Measurements from ENCODE around the gene TICAM2.

- TF ChIP-seq CTCF (IDR thresholded peaks at IDR 0.05), result no peak
- TF ChIP-seq POLR2A (IDR thresholded peaks at IDR 0.05), result no peak
- TF ChIP-seq EP300 (IDR thresholded peaks at IDR 0.05), result no peak
These were observed 60.2 kb downstream of the TICAM2 start for GRCh38 chr5:115542086-115542485.

All from gastroesophageal sphincter (tissue), 3 donors.